Brain microvascular endothelial cell (primary cell): ENCODE data around the gene SLC35E2B.
"Not testable (repeated sequence)": the region's sequence is repeated elsewhere in the genome, so short reads cannot be mapped to it uniquely, and the experiment has no call there.

Experiments
- DNase-seq: peaks from one replicate; pipeline ENCODE4 v3.0.0-alpha.2; 2020
- H3K27ac ChIP-seq: fragments of 250-450 bp; sonication (Bioruptor Pico); 2 replicates; pipeline ENCODE4 v1.5.1; 2020; ENCODE audit warnings: mild to moderate bottlenecking, moderate library complexity
- H3K27me3 ChIP-seq: fragments of 250-450 bp; sonication (Bioruptor Pico); replicated peaks from 2 replicates; pipeline ENCODE4 v1.5.1; 2020; ENCODE audit warnings: mild to moderate bottlenecking
- H3K36me3 ChIP-seq: fragments of 250-450 bp; sonication (Bioruptor Pico); replicated peaks from 2 replicates; pipeline ENCODE4 v1.5.1; 2020; ENCODE audit warnings: mild to moderate bottlenecking
- H3K4me3 ChIP-seq: 2 replicates; pipeline ENCODE4 v1.5.1; 2011; ENCODE audit warnings: low read depth, mild to moderate bottlenecking, control low read depth, low read length, moderate library complexity
- in situ Hi-C: cut with HindIII; loops from 2 replicates; pipeline ENCODE4 v1.10.0; 2017; ENCODE audit warnings: low sequenced_read_pairs, low pct_ligation_motif_present
- TF ChIP-seq, protein P1 (sequence below): IDR thresholded peaks from 2 replicates; pipeline ENCODE4 v1.5.1; 2011; ENCODE audit warnings: low read depth, mild to moderate bottlenecking, moderate library complexity, low read length, control low read depth, inconsistent platforms; ENCODE audit errors: missing control alignments

SLC35E2B gene

GRCh38 chr1:1678581-1679380, 13.8 kb downstream of the SLC35E2B start:
- TF ChIP-seq, protein P1, sequence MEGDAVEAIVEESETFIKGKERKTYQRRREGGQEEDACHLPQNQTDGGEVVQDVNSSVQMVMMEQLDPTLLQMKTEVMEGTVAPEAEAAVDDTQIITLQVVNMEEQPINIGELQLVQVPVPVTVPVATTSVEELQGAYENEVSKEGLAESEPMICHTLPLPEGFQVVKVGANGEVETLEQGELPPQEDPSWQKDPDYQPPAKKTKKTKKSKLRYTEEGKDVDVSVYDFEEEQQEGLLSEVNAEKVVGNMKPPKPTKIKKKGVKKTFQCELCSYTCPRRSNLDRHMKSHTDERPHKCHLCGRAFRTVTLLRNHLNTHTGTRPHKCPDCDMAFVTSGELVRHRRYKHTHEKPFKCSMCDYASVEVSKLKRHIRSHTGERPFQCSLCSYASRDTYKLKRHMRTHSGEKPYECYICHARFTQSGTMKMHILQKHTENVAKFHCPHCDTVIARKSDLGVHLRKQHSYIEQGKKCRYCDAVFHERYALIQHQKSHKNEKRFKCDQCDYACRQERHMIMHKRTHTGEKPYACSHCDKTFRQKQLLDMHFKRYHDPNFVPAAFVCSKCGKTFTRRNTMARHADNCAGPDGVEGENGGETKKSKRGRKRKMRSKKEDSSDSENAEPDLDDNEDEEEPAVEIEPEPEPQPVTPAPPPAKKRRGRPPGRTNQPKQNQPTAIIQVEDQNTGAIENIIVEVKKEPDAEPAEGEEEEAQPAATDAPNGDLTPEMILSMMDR = peak; percentile 48
- Histone ChIP-seq H3K36me3 (peaks cover 2% of the 10 kb centered on the region), H3K4me3 (no peak overlapping the region), H3K27me3 (no peaks in the 10 kb centered on the region), H3K27ac (no peak overlapping the region)
- no peak for DNase-seq
- in situ Hi-C loops = no loop called here

GRCh38 chr1:1677718-1678580, 14.6 kb downstream of the SLC35E2B start:
- Histone ChIP-seq H3K36me3 (peaks cover under 1% of the 10 kb centered on the region), H3K27ac (no peak overlapping the region), H3K4me3 (no peak overlapping the region), H3K27me3 (no peaks in the 10 kb centered on the region)
- in situ Hi-C loops = no loop called here
- TF ChIP-seq, protein P1 = no peak
- DNase-seq = no peak

- H3K27ac ChIP-seq, DNase-seq, H3K4me3 ChIP-seq, H3K27me3 ChIP-seq, in situ Hi-C loops: not testable (repeated sequence)
- peaks cover 18% of the 10 kb centered on the region for H3K36me3 ChIP-seq
Observed at GRCh38 chr1:1676087-1676486, 16.5 kb downstream of the SLC35E2B start.

DNA sequence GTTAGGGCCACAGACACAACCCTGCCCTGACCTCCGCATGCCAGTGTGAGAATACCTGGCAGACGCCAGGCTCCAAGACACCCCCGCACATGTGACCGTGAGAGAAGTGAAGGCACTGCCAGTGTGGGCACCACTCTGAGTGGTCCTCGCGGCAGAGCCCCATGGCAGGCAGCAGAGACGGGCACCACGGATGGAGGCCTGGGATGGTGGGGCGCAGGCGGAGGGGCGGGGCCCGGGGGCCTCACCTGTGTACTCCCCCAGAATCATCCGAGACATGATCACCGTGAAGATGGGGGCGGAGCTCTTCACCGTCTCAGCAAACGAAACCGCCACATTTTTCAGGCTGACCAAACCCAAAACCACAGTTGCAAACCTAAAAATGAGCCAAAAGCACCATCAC, 17.4 kb downstream of the SLC35E2B start:
- H3K27me3 ChIP-seq, H3K4me3 ChIP-seq, H3K27ac ChIP-seq, in situ Hi-C loops, DNase-seq: not testable (repeated sequence)
- H3K36me3 ChIP-seq = peaks cover 25% of the 10 kb centered on the region

DNA sequence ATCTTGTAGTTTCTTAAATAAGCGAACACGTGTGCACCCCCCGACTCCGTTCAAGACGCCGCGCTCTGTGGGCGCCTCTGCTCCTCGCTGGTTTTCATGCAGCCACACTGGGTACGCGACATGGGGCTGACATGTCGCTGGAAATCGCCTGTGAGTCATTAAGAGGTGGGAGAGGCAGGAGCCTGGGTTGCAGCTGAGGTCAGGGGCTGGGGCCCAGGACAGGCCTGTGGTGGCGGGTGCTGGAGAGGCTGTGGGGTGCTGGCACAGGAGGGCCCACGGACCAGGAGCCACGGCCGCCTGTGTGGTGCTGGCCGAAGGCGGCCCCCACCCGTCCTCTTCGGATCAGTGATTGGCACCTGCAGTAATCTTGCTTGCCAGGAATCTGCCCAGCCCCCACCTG, 17.8 kb downstream of the SLC35E2B start:
- peaks cover 28% of the 10 kb centered on the region for H3K36me3 ChIP-seq
- not testable (repeated sequence) for DNase-seq, H3K27me3 ChIP-seq

GRCh38 chr1:1672181-1672965, 20.2 kb downstream of the SLC35E2B start:
- Histone ChIP-seq H3K27ac (no peak overlapping the region), H3K4me3 (no peak overlapping the region), H3K36me3 (peaks cover 33% of the 10 kb centered on the region), H3K27me3 (no peaks in the 10 kb centered on the region)
- DNase-seq = no peak
- in situ Hi-C loops = no loop called here
- TF ChIP-seq, protein P1 = no peak

More for the DNA sequence above, 17.8 kb downstream of the SLC35E2B start:
- in situ Hi-C loops, H3K4me3 ChIP-seq, H3K27ac ChIP-seq: not testable (repeated sequence)
